HEK293 (cell line): ENCODE measurements around the gene SYNPR.

Source experiments
- CTCF ChIP-seq: fragments of 450-650 bp; formaldehyde crosslinking; IDR thresholded peaks from 2 replicates; pipeline ENCODE4 v1.5.1; 2016; ENCODE audit warnings: missing biosample characterization, missing genetic modification characterization
- REST ChIP-seq: fragments of 450-650 bp; formaldehyde crosslinking; IDR thresholded peaks from 2 replicates; pipeline ENCODE4 v1.5.1; 2016; ENCODE audit warnings: missing biosample characterization, missing genetic modification characterization
- ZNF133 ChIP-seq: fragments of 450-650 bp; formaldehyde crosslinking; IDR thresholded peaks from 2 replicates; pipeline ENCODE4 v1.5.1; 2016; ENCODE audit warnings: missing biosample characterization, missing genetic modification characterization
- ZNF23 ChIP-seq: fragments of 450-650 bp; formaldehyde crosslinking; IDR thresholded peaks from 2 replicates; pipeline ENCODE4 v1.5.1; 2016; ENCODE audit warnings: missing biosample characterization, missing genetic modification characterization, borderline replicate concordance
- ZNF302 ChIP-seq: fragments of 450-650 bp; formaldehyde crosslinking; IDR thresholded peaks from 2 replicates; pipeline ENCODE4 v1.5.1; 2016; ENCODE audit warnings: missing biosample characterization, missing genetic modification characterization, low read depth
- ZNF404 ChIP-seq: fragments of 450-650 bp; formaldehyde crosslinking; IDR thresholded peaks from 2 replicates; pipeline ENCODE4 v1.5.1; 2017; ENCODE audit warnings: missing biosample characterization, missing genetic modification characterization
- ZNF639 ChIP-seq: fragments of 450-650 bp; formaldehyde crosslinking; IDR thresholded peaks from 2 replicates; pipeline ENCODE4 v1.5.1; 2016; ENCODE audit warnings: missing biosample characterization, missing genetic modification characterization
- ZNF777 ChIP-seq: fragments of 450-650 bp; formaldehyde crosslinking; IDR thresholded peaks from 2 replicates; pipeline ENCODE4 v1.5.1; 2017; ENCODE audit warnings: missing biosample characterization, missing genetic modification characterization, borderline replicate concordance
- ZNF792 ChIP-seq: fragments of 450-650 bp; formaldehyde crosslinking; IDR thresholded peaks from 2 replicates; pipeline ENCODE4 v1.5.1; 2016; ENCODE audit warnings: missing biosample characterization, missing genetic modification characterization
- TF ChIP-seq, protein P1 (sequence below): fragments of 450-650 bp; formaldehyde crosslinking; IDR thresholded peaks from 2 replicates; pipeline ENCODE4 v1.5.1; 2016; ENCODE audit warnings: missing biosample characterization, missing genetic modification characterization, low read depth

DNA sequence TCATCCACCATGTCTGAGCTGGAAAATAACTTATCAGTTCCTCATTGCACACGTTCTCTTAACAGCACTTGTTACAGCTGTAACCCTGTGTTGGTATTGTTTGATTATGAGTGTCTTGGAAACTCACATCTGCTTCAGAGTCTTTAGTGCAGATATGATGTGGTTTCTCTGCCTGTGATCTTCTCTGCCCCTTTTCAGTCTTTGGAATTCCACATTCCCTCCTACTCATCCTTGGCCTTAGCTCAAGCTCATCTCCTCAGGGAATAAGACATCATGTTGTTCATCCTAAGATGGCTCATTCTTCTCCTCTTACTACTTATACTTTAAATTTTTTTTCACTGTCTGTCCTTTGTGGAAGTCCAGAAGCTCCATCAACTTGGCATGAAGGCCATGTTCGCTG lies 77.7 kb downstream of the SYNPR start:
- TF ChIP-seq ZNF133 (no peak), ZNF302 (tag by site-specific recombination) (no peak), CTCF (tag by site-specific recombination) (no peak), REST (no peak), ZNF639 (tag by site-specific recombination) (no peak), ZNF777 (tag by site-specific recombination) (no peak), ZNF792 (no peak), ZNF404 (no peak), ZNF23 (no peak)
- TF ChIP-seq, protein P1, sequence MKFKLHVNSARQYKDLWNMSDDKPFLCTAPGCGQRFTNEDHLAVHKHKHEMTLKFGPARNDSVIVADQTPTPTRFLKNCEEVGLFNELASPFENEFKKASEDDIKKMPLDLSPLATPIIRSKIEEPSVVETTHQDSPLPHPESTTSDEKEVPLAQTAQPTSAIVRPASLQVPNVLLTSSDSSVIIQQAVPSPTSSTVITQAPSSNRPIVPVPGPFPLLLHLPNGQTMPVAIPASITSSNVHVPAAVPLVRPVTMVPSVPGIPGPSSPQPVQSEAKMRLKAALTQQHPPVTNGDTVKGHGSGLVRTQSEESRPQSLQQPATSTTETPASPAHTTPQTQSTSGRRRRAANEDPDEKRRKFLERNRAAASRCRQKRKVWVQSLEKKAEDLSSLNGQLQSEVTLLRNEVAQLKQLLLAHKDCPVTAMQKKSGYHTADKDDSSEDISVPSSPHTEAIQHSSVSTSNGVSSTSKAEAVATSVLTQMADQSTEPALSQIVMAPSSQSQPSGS (tag by site-specific recombination): no peak
